ENCODE results near the gene NOL4L. TPM values are rescaled to one million over a fixed set of nuclear protein-coding genes. Genes with fewer than 3 reads are reported as not detected.
A peak's percentile ranks its signal among the peaks of the same experiment; 100 is the strongest.

The NOL4L gene
- total RNA-seq, 2 donors from 2014 or later: 39.6 to 50.7 TPM

- Mint-ChIP-seq H3K36me3 (ENCODE audit: low read depth) (peaks cover 27% of the 10 kb centered on the region), H3K27me3 (ENCODE audit: insufficient read depth) (no peaks in the 10 kb centered on the region), H3K4me3 (no peak overlapping the region), H3K27ac (peak overlapping the region; percentile 87), H3K4me1 (peaks cover 39% of the 10 kb centered on the region), H3K9me3 (no peaks in the 10 kb centered on the region)
- Histone ChIP-seq H3K27me3 (ENCODE audit: control insufficient read depth, insufficient read depth, low read length, poor library complexity, severe bottlenecking) (no peaks in the 10 kb centered on the region), H3K27ac (ENCODE audit: low read depth, low read length) (peak overlapping the region; percentile 94), H3K4me1 (ENCODE audit: control insufficient read depth, insufficient read depth, low read length) (peaks cover 19% of the 10 kb centered on the region), H3K9ac (ENCODE audit: extremely low read depth, low read length, poor library complexity, severe bottlenecking) (no peak overlapping the region), H3K9me3 (ENCODE audit: control insufficient read depth, low read length) (no peaks in the 10 kb centered on the region), H3K36me3 (ENCODE audit: control insufficient read depth, insufficient read depth, low read length) (peaks cover 36% of the 10 kb centered on the region), H3K4me3 (ENCODE audit: low read length) (no peak overlapping the region)
- DNase-seq: no peak
- no peak for TF ChIP-seq CTCF (conservative IDR thresholded peaks at IDR 0.05)
- 93 to 94% methylated on average over 6 to 18 of the region's 18 CpGs for WGBS, 2 experiments (ENCODE audit: insufficient coverage in 1 of 2, insufficient read length in 1 of 2)
Observed at GRCh38 chr20:32474009-32474716, 111.0 kb downstream of the NOL4L start.

- peaks cover 36% of the 10 kb centered on the region for H3K36me3 ChIP-seq (ENCODE audit: control insufficient read depth, insufficient read depth, low read length)
- H3K27me3 Mint-ChIP-seq (ENCODE audit: insufficient read depth): no peaks in the 10 kb centered on the region
- no peaks in the 10 kb centered on the region for H3K27me3 ChIP-seq (ENCODE audit: control insufficient read depth, insufficient read depth, low read length, poor library complexity, severe bottlenecking)
- H3K4me1 Mint-ChIP-seq: peaks cover 36% of the 10 kb centered on the region
- H3K4me3 ChIP-seq (ENCODE audit: low read length): no peak overlapping the region
- DNase-seq: no peak
- H3K9me3 ChIP-seq (ENCODE audit: control insufficient read depth, low read length): no peaks in the 10 kb centered on the region
- peak overlapping the region; percentile 28 for H3K4me3 Mint-ChIP-seq
- peak overlapping the region; percentile 94 for H3K27ac ChIP-seq (ENCODE audit: low read depth, low read length)
- H3K4me1 ChIP-seq (ENCODE audit: control insufficient read depth, insufficient read depth, low read length): peaks cover 19% of the 10 kb centered on the region
- H3K9me3 Mint-ChIP-seq: no peaks in the 10 kb centered on the region
- no peak overlapping the region for H3K9ac ChIP-seq (ENCODE audit: extremely low read depth, low read length, poor library complexity, severe bottlenecking)
- H3K36me3 Mint-ChIP-seq (ENCODE audit: low read depth): peaks cover 31% of the 10 kb centered on the region
- TF ChIP-seq CTCF (conservative IDR thresholded peaks at IDR 0.05): no peak
- peak overlapping the region; percentile 87 for H3K27ac Mint-ChIP-seq
- 78 to 91% methylated on average over 11 to 29 of the region's 29 CpGs for WGBS, 2 experiments (ENCODE audit: insufficient coverage in 1 of 2, insufficient read length in 1 of 2)
Observed at GRCh38 chr20:32473231-32474008, 111.7 kb downstream of the NOL4L start.

- DNase-seq: no peak
- Mint-ChIP-seq H3K9me3 (no peaks in the 10 kb centered on the region), H3K4me3 (no peak overlapping the region), H3K4me1 (peaks cover 35% of the 10 kb centered on the region), H3K27ac (peak overlapping the region; percentile 61), H3K27me3 (ENCODE audit: insufficient read depth) (no peaks in the 10 kb centered on the region), H3K36me3 (ENCODE audit: low read depth) (peaks cover 32% of the 10 kb centered on the region)
- Histone ChIP-seq H3K9me3 (ENCODE audit: control insufficient read depth, low read length) (no peaks in the 10 kb centered on the region), H3K9ac (ENCODE audit: extremely low read depth, low read length, poor library complexity, severe bottlenecking) (no peak overlapping the region), H3K4me3 (ENCODE audit: low read length) (no peak overlapping the region), H3K27me3 (ENCODE audit: control insufficient read depth, insufficient read depth, low read length, poor library complexity, severe bottlenecking) (no peaks in the 10 kb centered on the region), H3K4me1 (ENCODE audit: control insufficient read depth, insufficient read depth, low read length) (peaks cover 19% of the 10 kb centered on the region), H3K27ac (ENCODE audit: low read depth, low read length) (peak overlapping the region; percentile 94), H3K36me3 (ENCODE audit: control insufficient read depth, insufficient read depth, low read length) (peaks cover 36% of the 10 kb centered on the region)
- WGBS, 2 experiments (ENCODE audit: insufficient coverage in 1 of 2, insufficient read length in 1 of 2): 88 to 96% methylated on average over 6 of the region's 6 CpGs
- TF ChIP-seq CTCF (conservative IDR thresholded peaks at IDR 0.05): no peak
Observed at GRCh38 chr20:32472581-32473207, 112.4 kb downstream of the NOL4L start.

Measured in endodermal cell (in vitro differentiated cells).